ENCODE measurements around the gene OR10G3. TPM values are rescaled to one million over a fixed set of nuclear protein-coding genes. Genes with fewer than 3 reads are reported as not detected.

Gene OR10G3
- total and polyA plus RNA-seq, 2 of the 4 experiments (the other 2 are of a cell fraction): not detected

DNA sequence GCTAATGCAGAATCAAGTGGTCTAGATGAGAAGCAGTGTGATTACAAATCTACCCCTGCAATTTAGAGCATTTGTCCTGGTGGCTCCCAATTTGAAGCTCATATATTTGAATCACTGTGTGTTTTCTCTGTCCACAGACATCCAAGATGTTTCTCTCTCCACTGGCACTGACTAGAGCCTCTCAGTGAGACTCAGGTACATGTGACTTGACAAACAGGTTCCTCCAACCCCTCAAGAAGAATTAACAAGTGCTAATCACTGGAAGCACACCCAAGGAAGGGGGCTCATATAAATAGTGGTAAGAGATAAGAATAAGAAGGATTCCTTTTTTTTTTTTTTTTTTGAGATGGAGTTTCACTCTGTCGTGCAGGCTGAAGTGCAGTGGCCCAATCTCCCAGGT is 34.4 kb upstream of the OR10G3 start:
- no peak for ATAC-seq (ENCODE audit: low read depth)
- Histone ChIP-seq H2AK9ac (replicated peaks; ENCODE audit: low read depth, low read length, poor library complexity) (no peak overlapping the region), H3K9me3 (ENCODE audit: control insufficient read depth, insufficient read depth, low read length) (no peaks in the 10 kb centered on the region), H4K20me1 (ENCODE audit: insufficient read depth, low read length) (no peaks in the 10 kb centered on the region), H3K36me3 (ENCODE audit: control insufficient read depth, insufficient read depth, low read length) (no peaks in the 10 kb centered on the region), H2AFZ (replicated peaks; ENCODE audit: low read length, poor library complexity) (no peak overlapping the region), H2AK5ac (ENCODE audit: low read depth, low read length) (no peak overlapping the region), H2BK120ac (ENCODE audit: low read depth, low read length) (no peak overlapping the region), H3K4me2 (ENCODE audit: low read depth, low read length) (no peak overlapping the region), H3K23ac (ENCODE audit: low read depth, low read length) (no peak overlapping the region), H2BK20ac (ENCODE audit: low read depth, low read length) (no peak overlapping the region), H2BK5ac (ENCODE audit: low read depth, low read length, poor library complexity, severe bottlenecking) (no peak overlapping the region), H4K5ac (ENCODE audit: low read depth, low read length) (no peak overlapping the region), H3K79me1 (ENCODE audit: low read depth in 1 of 2, low read length in 2 of 2) (no peaks in the 10 kb centered on the region), H3K4me3 (ENCODE audit: insufficient read depth, low read depth, low read length) (no peak overlapping the region), H4K91ac (ENCODE audit: insufficient read depth, low read depth, low read length) (no peak overlapping the region), H4K8ac (ENCODE audit: low read depth in 2 of 2, low read length in 2 of 2) (no peak overlapping the region), H3K9ac (ENCODE audit: low read depth, low read length) (no peak overlapping the region), H3K27ac (ENCODE audit: insufficient read depth, low read length) (no peak overlapping the region), H3K4ac (ENCODE audit: low read depth, low read length) (no peak overlapping the region), H3K9me1 (ENCODE audit: insufficient read depth, low read length) (no peaks in the 10 kb centered on the region), H3K27me3 (ENCODE audit: control insufficient read depth, insufficient read depth, low read length) (no peaks in the 10 kb centered on the region; the same call in 1 of the 2 replicates), H3K56ac (ENCODE audit: extremely low read depth, insufficient read depth, low read length) (no peak overlapping the region), H3K18ac (ENCODE audit: low read depth, low read length) (no peak overlapping the region), H3K4me1 (ENCODE audit: control insufficient read depth, insufficient read depth, low read length) (no peaks in the 10 kb centered on the region), H2BK15ac (ENCODE audit: low read depth, low read length) (no peak overlapping the region), H3K14ac (replicated peaks; ENCODE audit: low read depth, low read length) (no peak overlapping the region)
- dilution Hi-C loops (cut with HindIII; ENCODE audit: low sequenced_read_pairs, unreplicated experiment): no loop called here
- ChIA-PET POLR2A (ENCODE audit: unreplicated experiment) (no interaction called here), CTCF (no interaction called here)
- TF ChIP-seq MAZ (IDR thresholded peaks at IDR 0.05; ENCODE audit: borderline replicate concordance, low read depth, low read length) (no peak), CEBPB (IDR thresholded peaks at IDR 0.05; ENCODE audit: low read depth, low read length) (no peak), POLR2A (IDR thresholded peaks at IDR 0.05; ENCODE audit: low read depth, low read length) (no peak), RFX5 (IDR thresholded peaks at IDR 0.05; ENCODE audit: low read depth, low read length) (no peak), NFE2L2 (IDR thresholded peaks at IDR 0.05; ENCODE audit: low read depth, low read length) (no peak), SMC3 (IDR thresholded peaks at IDR 0.05; ENCODE audit: low read depth, low read length) (no peak), MAFK (IDR thresholded peaks at IDR 0.05; ENCODE audit: low read depth, low read length) (no peak), RAD21 (IDR thresholded peaks at IDR 0.05; ENCODE audit: low read length) (no peak), FOS (IDR thresholded peaks at IDR 0.05; ENCODE audit: low read depth, low read length) (no peak), RCOR1 (IDR thresholded peaks at IDR 0.05; ENCODE audit: insufficient replicate concordance, low read length) (no peak), MXI1 (IDR thresholded peaks at IDR 0.05; ENCODE audit: borderline replicate concordance, low read depth, low read length) (no peak), CHD1 (IDR thresholded peaks at IDR 0.05; ENCODE audit: low read depth, low read length) (no peak), BHLHE40 (IDR thresholded peaks at IDR 0.05; ENCODE audit: low read depth, low read length) (no peak)
- TF ChIP-seq, protein P1, sequence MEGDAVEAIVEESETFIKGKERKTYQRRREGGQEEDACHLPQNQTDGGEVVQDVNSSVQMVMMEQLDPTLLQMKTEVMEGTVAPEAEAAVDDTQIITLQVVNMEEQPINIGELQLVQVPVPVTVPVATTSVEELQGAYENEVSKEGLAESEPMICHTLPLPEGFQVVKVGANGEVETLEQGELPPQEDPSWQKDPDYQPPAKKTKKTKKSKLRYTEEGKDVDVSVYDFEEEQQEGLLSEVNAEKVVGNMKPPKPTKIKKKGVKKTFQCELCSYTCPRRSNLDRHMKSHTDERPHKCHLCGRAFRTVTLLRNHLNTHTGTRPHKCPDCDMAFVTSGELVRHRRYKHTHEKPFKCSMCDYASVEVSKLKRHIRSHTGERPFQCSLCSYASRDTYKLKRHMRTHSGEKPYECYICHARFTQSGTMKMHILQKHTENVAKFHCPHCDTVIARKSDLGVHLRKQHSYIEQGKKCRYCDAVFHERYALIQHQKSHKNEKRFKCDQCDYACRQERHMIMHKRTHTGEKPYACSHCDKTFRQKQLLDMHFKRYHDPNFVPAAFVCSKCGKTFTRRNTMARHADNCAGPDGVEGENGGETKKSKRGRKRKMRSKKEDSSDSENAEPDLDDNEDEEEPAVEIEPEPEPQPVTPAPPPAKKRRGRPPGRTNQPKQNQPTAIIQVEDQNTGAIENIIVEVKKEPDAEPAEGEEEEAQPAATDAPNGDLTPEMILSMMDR (conservative IDR thresholded peaks at IDR 0.05; ENCODE audit: low read depth, low read length): no peak
- TF ChIP-seq, protein P2, sequence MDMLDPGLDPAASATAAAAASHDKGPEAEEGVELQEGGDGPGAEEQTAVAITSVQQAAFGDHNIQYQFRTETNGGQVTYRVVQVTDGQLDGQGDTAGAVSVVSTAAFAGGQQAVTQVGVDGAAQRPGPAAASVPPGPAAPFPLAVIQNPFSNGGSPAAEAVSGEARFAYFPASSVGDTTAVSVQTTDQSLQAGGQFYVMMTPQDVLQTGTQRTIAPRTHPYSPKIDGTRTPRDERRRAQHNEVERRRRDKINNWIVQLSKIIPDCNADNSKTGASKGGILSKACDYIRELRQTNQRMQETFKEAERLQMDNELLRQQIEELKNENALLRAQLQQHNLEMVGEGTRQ (IDR thresholded peaks at IDR 0.05; ENCODE audit: low read depth, low read length): no peak
- TF ChIP-seq, protein P3, sequence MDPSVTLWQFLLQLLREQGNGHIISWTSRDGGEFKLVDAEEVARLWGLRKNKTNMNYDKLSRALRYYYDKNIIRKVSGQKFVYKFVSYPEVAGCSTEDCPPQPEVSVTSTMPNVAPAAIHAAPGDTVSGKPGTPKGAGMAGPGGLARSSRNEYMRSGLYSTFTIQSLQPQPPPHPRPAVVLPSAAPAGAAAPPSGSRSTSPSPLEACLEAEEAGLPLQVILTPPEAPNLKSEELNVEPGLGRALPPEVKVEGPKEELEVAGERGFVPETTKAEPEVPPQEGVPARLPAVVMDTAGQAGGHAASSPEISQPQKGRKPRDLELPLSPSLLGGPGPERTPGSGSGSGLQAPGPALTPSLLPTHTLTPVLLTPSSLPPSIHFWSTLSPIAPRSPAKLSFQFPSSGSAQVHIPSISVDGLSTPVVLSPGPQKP (IDR thresholded peaks at IDR 0.05; ENCODE audit: borderline replicate concordance, low read depth, low read length): no peak
- no peak for DNase-seq
- intact Hi-C loops (cut with micrococcal nuclease): no loop called here
- in situ Hi-C loops (cut with MboI; ENCODE audit: low sequenced_read_pairs): no loop called here
- 17% methylated on average over 1 of the region's 1 CpG; no CpG with 5 or more reads in 1 of the 2 experiments for WGBS, 2 experiments (ENCODE audit: extremely low coverage in 2 of 2, insufficient read length in 1 of 2)
- BruUV-seq (replicated peaks): no TSS peak
